Measurements from ENCODE around the gene CALU.

DNA sequence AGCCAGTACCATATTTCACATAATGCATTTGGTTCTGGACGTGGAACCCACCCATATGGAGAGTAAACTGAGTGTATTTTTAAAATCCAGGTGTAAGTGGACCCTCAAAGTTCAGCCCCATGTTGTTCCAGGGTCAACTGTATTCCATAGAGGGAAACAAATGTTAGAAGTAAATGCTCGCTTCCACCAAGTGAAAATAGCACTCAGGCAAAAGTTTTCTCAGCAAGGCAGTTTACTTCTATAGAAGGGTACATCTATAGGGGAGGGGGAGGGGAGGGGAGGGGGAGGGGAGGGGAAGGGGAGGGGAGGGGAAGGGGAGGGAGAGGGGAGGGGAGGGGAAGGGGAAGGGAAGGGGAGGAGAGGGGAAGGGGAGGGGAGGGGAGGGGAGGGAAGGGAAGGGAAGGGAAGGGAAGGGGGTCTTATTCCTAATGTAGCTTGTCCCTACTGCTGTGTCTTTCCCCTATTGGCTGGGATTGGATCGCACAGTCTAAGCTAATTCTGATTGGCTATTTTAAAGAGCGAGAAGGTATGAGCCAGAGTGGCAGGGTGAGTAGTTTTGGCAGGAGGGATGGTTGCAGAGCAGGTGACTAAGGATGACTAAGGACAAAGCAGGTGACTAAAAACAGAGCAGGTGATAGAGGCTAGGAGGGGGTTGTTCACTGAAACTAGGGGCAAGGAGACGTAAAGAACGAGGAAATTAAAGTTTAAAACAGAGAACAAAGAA is 37.9 kb upstream of the CALU start:
- TF ChIP-seq, protein P1, sequence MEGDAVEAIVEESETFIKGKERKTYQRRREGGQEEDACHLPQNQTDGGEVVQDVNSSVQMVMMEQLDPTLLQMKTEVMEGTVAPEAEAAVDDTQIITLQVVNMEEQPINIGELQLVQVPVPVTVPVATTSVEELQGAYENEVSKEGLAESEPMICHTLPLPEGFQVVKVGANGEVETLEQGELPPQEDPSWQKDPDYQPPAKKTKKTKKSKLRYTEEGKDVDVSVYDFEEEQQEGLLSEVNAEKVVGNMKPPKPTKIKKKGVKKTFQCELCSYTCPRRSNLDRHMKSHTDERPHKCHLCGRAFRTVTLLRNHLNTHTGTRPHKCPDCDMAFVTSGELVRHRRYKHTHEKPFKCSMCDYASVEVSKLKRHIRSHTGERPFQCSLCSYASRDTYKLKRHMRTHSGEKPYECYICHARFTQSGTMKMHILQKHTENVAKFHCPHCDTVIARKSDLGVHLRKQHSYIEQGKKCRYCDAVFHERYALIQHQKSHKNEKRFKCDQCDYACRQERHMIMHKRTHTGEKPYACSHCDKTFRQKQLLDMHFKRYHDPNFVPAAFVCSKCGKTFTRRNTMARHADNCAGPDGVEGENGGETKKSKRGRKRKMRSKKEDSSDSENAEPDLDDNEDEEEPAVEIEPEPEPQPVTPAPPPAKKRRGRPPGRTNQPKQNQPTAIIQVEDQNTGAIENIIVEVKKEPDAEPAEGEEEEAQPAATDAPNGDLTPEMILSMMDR (IDR thresholded peaks at IDR 0.05; ENCODE audit: insufficient read depth, low read length, poor library complexity, severe bottlenecking) = no peak
- TF ChIP-seq EZH2phosphoT487 (conservative IDR thresholded peaks at IDR 0.05; ENCODE audit: low read length) = no peak

All from SU-DHL-6 (cell line).